ENCODE results near the gene TCP11. TPM values are rescaled to one million over a fixed set of nuclear protein-coding genes. Genes with fewer than 3 reads are reported as not detected.

The TCP11 gene
- total and polyA plus RNA-seq, 4 experiments from 2014 or later = not detected

Other genes with a start within 250 kb of the TCP11 start
- gene SCUBE3, start 72.6 kb upstream of the TCP11 start, total RNA-seq = not detected
- under 1 TPM; 0.03 to 0.08 TPM for gene SCUBE3, start 72.6 kb upstream of the TCP11 start, polyA plus RNA-seq
- 100 to 1,000 TPM in 1 of 2 experiments, 10 to 100 TPM in 1; 97.5 to 106 TPM for gene ZNF76, start 118.4 kb upstream of the TCP11 start, total RNA-seq
- 10 to 100 TPM; 26.3 to 31.5 TPM for gene ZNF76, start 118.4 kb upstream of the TCP11 start, polyA plus RNA-seq
- 100 to 1,000 TPM; 231 to 236 TPM for gene DEF6, start 156.5 kb upstream of the TCP11 start, total RNA-seq
- gene DEF6, start 156.5 kb upstream of the TCP11 start, polyA plus RNA-seq = 100 to 1,000 TPM in 1 of 2 donors, 10 to 100 TPM in 1; 77.3 to 171 TPM
- gene PPARD, start 201.2 kb upstream of the TCP11 start, total RNA-seq = 10 to 100 TPM; 37.2 to 38.7 TPM
- gene PPARD, start 201.2 kb upstream of the TCP11 start, polyA plus RNA-seq = 10 to 100 TPM in 1 of 2 donors, 1 to 10 TPM in 1; 2.6 to 10.7 TPM